A375 (cell line): Measurements from ENCODE around the gene DEFB108B. TPM values are rescaled to one million over a fixed set of nuclear protein-coding genes. Genes with fewer than 3 reads are reported as not detected.

Source experiments
- small RNA-seq: library from RNA; depleted of rRNA; stranded (forward); fragments of <200 nt; gene quantifications from one replicate; pipeline ENCODE3, GENCODE V24; 2014
- total RNA-seq: library from RNA; depleted of rRNA; stranded (reverse); fragments of >200 nt; shearing (Covaris generic); gene quantifications from 2 replicates; pipeline ENCODE4 v1.2.3, GENCODE V29; 2014; rRNA removed

DEFB108B gene, protein sequence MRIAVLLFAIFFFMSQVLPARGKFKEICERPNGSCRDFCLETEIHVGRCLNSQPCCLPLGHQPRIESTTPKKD
- not detected in 2 replicates for total RNA-seq

DNA sequence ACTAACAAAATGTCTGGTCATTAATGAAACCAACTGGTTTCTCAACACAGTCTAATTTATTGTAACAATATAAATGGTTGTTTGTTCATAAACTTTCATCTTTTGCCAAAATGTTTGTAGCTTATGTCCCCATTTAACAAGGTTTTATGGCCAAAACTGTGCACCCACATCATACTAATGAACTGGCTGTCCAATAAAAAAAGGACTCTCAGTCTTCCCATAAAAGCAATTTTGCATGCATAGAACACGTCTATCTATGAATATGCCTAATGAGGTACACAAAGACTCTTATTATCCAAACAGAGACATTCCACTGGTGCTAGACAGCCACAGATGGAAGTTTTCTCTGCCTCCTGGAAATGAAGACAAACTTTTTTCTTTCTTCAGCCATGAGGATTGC lies at the start of gene DEFB108B:
Gene DEFB108B, plus strand, starts transcription at position 390 of the 400 bp plus-strand sequence. Its CDS starts 0 bp downstream, at position 390.

DNA sequence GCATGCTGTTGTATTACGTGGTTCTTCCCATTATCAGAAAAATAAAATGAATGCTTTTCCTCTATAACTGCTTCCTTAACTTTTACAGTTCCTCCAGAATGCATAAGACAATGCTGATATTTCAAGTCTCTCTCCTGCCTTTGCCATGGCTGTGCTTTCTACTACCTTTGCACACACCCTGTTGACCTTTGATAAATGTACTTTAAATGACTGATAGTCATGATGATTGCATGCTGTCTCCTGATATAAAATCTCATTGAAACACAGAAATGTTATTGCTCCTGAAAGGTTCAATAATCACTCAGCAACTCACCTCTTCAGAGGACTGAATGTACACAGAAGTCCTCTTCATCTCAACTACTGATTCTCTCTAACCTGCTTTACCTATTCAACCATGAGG lies 45.1 kb downstream of the DEFB108B start, which contains the start of gene DEFB131B:
Gene DEFB131B, plus strand, starts transcription at position 395 of the 400 bp plus-strand sequence. Its CDS starts 0 bp downstream, at position 395.

Small RNAs within 50 kb of the gene (small RNA-seq; reads per million reads assigned to genes)
- not detected for gene RNA5SP342

Other genes with a start within 250 kb of the DEFB108B start
- gene DEFB131B, start 45.3 kb downstream of the DEFB108B start, total RNA-seq: not detected in 2 replicates
- 9.7 and 11.8 TPM in 2 replicates for gene XNDC1N, start 95.4 kb downstream of the DEFB108B start, total RNA-seq
- gene RNF121, start 95.8 kb downstream of the DEFB108B start, total RNA-seq: 21.9 and 24.4 TPM in 2 replicates
- 1.8 and 2.4 TPM in 2 replicates for gene IL18BP, start 165.7 kb downstream of the DEFB108B start, total RNA-seq
- gene NUMA1, start 247.3 kb downstream of the DEFB108B start, total RNA-seq: 181 and 186 TPM in 2 replicates
- 9.9 and 10.5 TPM in 2 replicates for gene LRRC51, start 247.7 kb downstream of the DEFB108B start, total RNA-seq